Gastrocnemius medialis (tissue), 4 donors: ENCODE results near the gene KIF18A.

ENCODE experiments used
- CTCF ChIP-seq, 5 experiments: fragments of 450-650 bp in 3 of 5; fragments of 200-600 bp in 2 of 5; sonication (generic) in 2 of 5; IDR thresholded peaks in 4 of 5; conservative IDR thresholded peaks in 1 of 5; 1 replicate in 4 of 5; 2 replicates in 1 of 5; pipeline ENCODE4 v1.5.1; 2016 to 2019; ENCODE audit warnings: antibody characterized with exemption in 5 of 5, mild to moderate bottlenecking in 3 of 5, moderate library complexity in 3 of 5
- POLR2A ChIP-seq, 2 donors: fragments of 450-650 bp; IDR thresholded peaks; one replicate each; pipeline ENCODE4 v1.6.1; 2017; ENCODE audit warnings: antibody characterized with exemption in 2 of 2, mild to moderate bottlenecking in 2 of 2, moderate library complexity in 2 of 2

GRCh38 chr11:28071305-28071704 lies 36.7 kb downstream of the KIF18A start:
- TF ChIP-seq POLR2A (IDR thresholded peaks at IDR 0.05) (no peak), CTCF (IDR thresholded peaks at IDR 0.05 in 4 of 5, conservative IDR thresholded peaks at IDR 0.05 in 1 of 5) (no peak)
